ENCODE data around the gene PIMREG. TPM values are rescaled to one million over a fixed set of nuclear protein-coding genes. Genes with fewer than 3 reads are reported as not detected.

The PIMREG gene, protein sequence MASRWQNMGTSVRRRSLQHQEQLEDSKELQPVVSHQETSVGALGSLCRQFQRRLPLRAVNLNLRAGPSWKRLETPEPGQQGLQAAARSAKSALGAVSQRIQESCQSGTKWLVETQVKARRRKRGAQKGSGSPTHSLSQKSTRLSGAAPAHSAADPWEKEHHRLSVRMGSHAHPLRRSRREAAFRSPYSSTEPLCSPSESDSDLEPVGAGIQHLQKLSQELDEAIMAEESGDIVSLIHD
- 10 to 100 TPM in 1 of 2 experiments, 1 to 10 TPM in 1; 6.8 to 17.0 TPM for total RNA-seq

DNA sequence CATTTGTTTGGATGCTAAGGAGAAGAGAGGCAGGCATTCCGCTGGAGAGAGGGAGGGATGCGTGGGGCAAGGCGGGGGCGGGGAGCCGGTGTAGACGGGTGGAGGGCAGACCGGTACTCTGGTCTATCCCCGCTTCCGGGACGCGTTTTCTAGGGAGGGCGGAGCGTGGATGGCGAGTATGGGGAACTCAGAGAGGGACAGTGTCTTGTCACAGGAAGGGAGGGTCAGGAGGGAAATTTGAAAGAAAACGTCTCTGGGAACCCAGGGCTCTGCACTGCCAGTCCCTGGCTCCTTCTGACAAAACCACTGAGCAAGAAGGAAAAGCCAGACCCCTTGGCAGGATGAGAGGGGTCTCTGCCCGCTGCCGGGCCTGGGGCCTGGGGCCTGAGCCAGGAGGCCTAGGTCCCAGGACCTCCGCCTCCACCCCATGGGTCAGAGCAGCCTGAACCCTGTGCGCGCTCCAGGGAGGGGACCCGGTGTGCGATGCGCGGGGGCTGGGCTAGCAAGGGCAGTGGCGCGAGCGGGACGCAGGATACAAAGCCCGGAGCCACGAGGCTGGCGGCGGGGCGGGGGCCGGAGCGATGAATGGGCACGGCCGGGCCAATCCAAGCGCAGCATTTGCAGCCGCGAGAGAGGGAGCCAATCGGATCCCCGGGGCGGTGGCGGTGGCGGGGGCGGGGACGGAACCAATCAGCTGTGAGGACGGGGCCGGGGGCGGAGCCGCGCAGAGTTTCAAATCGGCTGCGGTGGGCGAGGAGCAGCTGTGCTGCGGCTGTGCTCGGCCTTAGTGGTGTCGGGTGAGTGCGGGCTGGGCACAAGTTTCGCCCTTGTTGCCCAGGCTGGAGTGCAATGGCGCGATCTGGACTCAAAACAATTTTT, at the start of gene PIMREG:
Gene PIMREG, plus strand, starts transcription at position 764 of the 879 bp plus-strand sequence. CDS start 656 bp downstream, outside the sequence.
- peak within 1 kb of the TSS; percentile 86 for H3K27ac Mint-ChIP-seq
- CTCF ChIA-PET = interaction anchor here (2.2 to 3.6 kb wide), 2 partner anchors 8 to 852 kb away, joined by 5 to 15 read pairs; partner anchors contain the start of gene AIPL1
- H3K4me3 Mint-ChIP-seq = peak within 1 kb of the TSS; percentile 86
- ATAC-seq (peak; percentile 98), DNase-seq (peak; percentile 96)
- peaks cover 29% of the 10 kb centered on the region for H3K27me3 Mint-ChIP-seq
- peaks cover 13% of the 10 kb centered on the region for H3K4me1 Mint-ChIP-seq
- H3K36me3 Mint-ChIP-seq = no peaks in the 10 kb centered on the region
- no peaks in the 10 kb centered on the region for H3K9me3 Mint-ChIP-seq (ENCODE audit: low read depth)

DNA sequence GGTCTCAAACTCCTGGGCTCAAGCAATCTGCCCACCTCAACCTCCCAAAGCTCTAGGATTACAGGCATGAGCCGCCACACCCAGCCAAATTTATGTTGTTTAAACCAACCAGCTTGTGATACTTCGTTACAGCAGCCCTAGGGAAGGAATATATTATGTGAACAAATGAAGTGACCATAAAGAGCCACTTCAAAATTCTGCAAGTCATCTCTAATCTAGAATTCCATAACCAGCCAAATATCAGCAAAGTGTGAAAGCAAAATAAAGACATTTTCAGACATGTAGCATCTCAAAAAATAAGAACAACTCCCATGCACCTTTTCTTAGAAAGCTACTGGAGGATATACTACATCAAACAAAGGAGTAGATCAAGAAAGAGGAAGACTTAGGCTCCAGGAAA, 45.3 kb upstream of the PIMREG start:
- Mint-ChIP-seq H3K36me3 (no peaks in the 10 kb centered on the region), H3K9me3 (ENCODE audit: low read depth) (no peaks in the 10 kb centered on the region), H3K27ac (no peak overlapping the region), H3K27me3 (peaks cover 22% of the 10 kb centered on the region), H3K4me3 (no peak overlapping the region), H3K4me1 (no peaks in the 10 kb centered on the region)
- CTCF ChIA-PET = interaction anchor here (0.7 kb wide), 1 partner anchor 1560 kb away, joined by 3 read pairs; no protein-coding TSS in a partner anchor
- DNase-seq (no peak), ATAC-seq (no peak)

DNA sequence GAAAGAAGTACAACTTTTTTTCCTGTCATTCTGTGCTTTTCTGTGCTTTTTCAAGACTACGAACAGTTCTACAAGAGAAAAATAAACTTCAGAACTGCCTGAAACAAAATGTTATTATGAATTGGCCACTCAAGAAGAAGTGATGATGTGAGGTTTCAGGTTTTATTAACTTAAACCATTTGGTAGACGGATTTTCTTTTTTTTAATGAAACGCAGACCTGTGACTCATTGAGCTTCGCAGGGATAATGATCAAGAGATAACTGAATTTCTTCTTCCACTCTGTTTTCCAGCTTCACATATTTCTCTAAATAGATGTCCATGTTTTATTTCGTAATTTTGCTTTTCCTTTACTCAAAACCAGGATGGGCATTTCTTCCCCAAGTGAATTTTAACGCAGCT, 42.0 kb upstream of the PIMREG start:
- no peaks in the 10 kb centered on the region for H3K36me3 Mint-ChIP-seq
- H3K4me3 Mint-ChIP-seq = no peak overlapping the region
- CTCF ChIA-PET = interaction anchor here (1.4 kb wide), 1 partner anchor 20 kb away, joined by 3 read pairs; no protein-coding TSS in a partner anchor
- no peak for ATAC-seq
- no peaks in the 10 kb centered on the region for H3K9me3 Mint-ChIP-seq (ENCODE audit: low read depth)
- no peaks in the 10 kb centered on the region for H3K4me1 Mint-ChIP-seq
- DNase-seq = no peak
- H3K27me3 Mint-ChIP-seq = peaks cover 24% of the 10 kb centered on the region
- no peak overlapping the region for H3K27ac Mint-ChIP-seq

- no peaks in the 10 kb centered on the region for H3K4me1 Mint-ChIP-seq
Observed at GRCh38 chr17:6408276-6408675, 36.0 kb upstream of the PIMREG start.

GRCh38 chr17:6408735-6409134, 35.5 kb upstream of the PIMREG start:
- ATAC-seq (no peak), DNase-seq (no peak)
- peaks cover 4% of the 10 kb centered on the region for H3K27me3 Mint-ChIP-seq
- no peaks in the 10 kb centered on the region for H3K9me3 Mint-ChIP-seq (ENCODE audit: low read depth)
- H3K36me3 Mint-ChIP-seq = no peaks in the 10 kb centered on the region
- H3K4me3 Mint-ChIP-seq = no peak overlapping the region
- H3K27ac Mint-ChIP-seq = no peak overlapping the region
- no peaks in the 10 kb centered on the region for H3K4me1 Mint-ChIP-seq
- CTCF ChIA-PET = no interaction called here

More at GRCh38 chr17:6408276-6408675, 36.0 kb upstream of the PIMREG start:
- CTCF ChIA-PET = no interaction called here
- Mint-ChIP-seq H3K27ac (no peak overlapping the region), H3K9me3 (ENCODE audit: low read depth) (no peaks in the 10 kb centered on the region), H3K36me3 (no peaks in the 10 kb centered on the region), H3K4me3 (no peak overlapping the region), H3K27me3 (peaks cover 4% of the 10 kb centered on the region)
- DNase-seq (no peak), ATAC-seq (no peak)

DNA sequence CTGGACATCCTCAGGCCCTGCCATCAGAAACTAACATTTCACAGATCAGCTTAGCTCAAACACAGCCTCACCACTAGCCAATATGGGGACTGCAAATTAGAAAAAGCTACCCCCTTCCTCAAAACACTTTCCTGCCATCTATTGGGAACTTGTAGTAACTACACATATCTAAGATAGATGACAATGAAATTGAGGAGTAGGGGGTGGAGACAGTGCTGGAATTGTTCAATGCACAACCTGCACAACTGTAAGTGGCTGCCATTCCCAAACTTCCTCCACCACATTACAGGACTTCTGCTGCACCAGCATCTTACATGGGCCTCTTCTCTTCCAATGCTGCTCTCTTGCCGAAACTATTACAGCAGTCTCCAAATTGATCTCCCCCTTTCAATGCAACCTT, 31.2 kb upstream of the PIMREG start:
- ATAC-seq (no peak), DNase-seq (no peak)
- H3K36me3 Mint-ChIP-seq = no peaks in the 10 kb centered on the region
- H3K27me3 Mint-ChIP-seq = peaks cover 7% of the 10 kb centered on the region
- H3K4me1 Mint-ChIP-seq = no peaks in the 10 kb centered on the region
- no peak overlapping the region for H3K27ac Mint-ChIP-seq
- no peaks in the 10 kb centered on the region for H3K9me3 Mint-ChIP-seq (ENCODE audit: low read depth)
- H3K4me3 Mint-ChIP-seq = no peak overlapping the region
- CTCF ChIA-PET = interaction anchor here (0.7 to 1.4 kb wide), 5 partner anchors 9 to 820 kb away, joined by 3 to 6 read pairs (median 3); no protein-coding TSS in a partner anchor

GRCh38 chr17:6415616-6416015, 28.6 kb upstream of the PIMREG start:
- Mint-ChIP-seq H3K4me1 (no peaks in the 10 kb centered on the region), H3K27ac (no peak overlapping the region)
- ATAC-seq = no peak

DNA sequence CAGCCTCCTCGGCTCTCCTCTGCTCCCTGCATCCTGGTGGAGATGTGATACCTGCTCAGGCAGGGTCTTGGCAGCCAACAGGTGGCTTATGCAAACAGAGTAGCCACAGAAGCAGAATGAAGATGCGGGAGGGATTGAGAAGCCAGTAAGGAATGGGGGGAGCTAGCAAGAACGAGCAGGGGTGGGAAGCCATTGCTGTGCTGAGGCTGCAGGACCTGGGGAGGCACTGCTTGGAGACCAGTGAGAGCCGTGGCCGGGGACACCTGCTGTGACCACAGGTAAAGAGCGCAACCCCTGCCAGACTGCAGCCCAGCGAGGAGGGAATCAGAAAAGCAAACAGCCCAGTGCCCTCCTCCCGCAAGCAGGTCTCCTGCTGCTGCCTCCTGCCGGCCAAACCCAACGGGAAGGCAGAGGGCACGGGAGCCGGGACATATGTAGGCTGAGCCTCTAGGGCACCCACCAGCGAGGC, 24.0 kb upstream of the PIMREG start:
- H3K27me3 Mint-ChIP-seq = peaks cover 51% of the 10 kb centered on the region
- DNase-seq = no peak
- H3K9me3 Mint-ChIP-seq (ENCODE audit: low read depth) = no peaks in the 10 kb centered on the region
- H3K36me3 Mint-ChIP-seq = no peaks in the 10 kb centered on the region
- peaks cover 2% of the 10 kb centered on the region for H3K4me1 Mint-ChIP-seq
- peak; percentile 16 for ATAC-seq
- no peak overlapping the region for H3K4me3 Mint-ChIP-seq
- H3K27ac Mint-ChIP-seq = no peak overlapping the region
- CTCF ChIA-PET = interaction anchor here (1.2 to 1.5 kb wide), 2 partner anchors 11 to 835 kb away, joined by 3 read pairs; no protein-coding TSS in a partner anchor

More at GRCh38 chr17:6415616-6416015, 28.6 kb upstream of the PIMREG start:
- no peak overlapping the region for H3K4me3 Mint-ChIP-seq
- no peaks in the 10 kb centered on the region for H3K9me3 Mint-ChIP-seq (ENCODE audit: low read depth)
- no peaks in the 10 kb centered on the region for H3K36me3 Mint-ChIP-seq
- CTCF ChIA-PET = no interaction called here
- H3K27me3 Mint-ChIP-seq = peaks cover 20% of the 10 kb centered on the region
- DNase-seq = no peak

GRCh38 chr17:6421700-6422604, 22.3 kb upstream of the PIMREG start:
- H3K27ac Mint-ChIP-seq = no peak overlapping the region
- CTCF ChIA-PET = interaction anchor here (0.6 to 3.7 kb wide), 11 partner anchors 9 to 835 kb away, joined by 3 to 16 read pairs (median 3); partner anchors contain the start of gene AIPL1
- DNase-seq (peak; percentile 83), ATAC-seq (peak; percentile 76)
- H3K36me3 Mint-ChIP-seq = no peaks in the 10 kb centered on the region
- no peak overlapping the region for H3K4me3 Mint-ChIP-seq
- peaks cover 63% of the 10 kb centered on the region for H3K27me3 Mint-ChIP-seq
- H3K4me1 Mint-ChIP-seq = peaks cover 7% of the 10 kb centered on the region
- no peaks in the 10 kb centered on the region for H3K9me3 Mint-ChIP-seq (ENCODE audit: low read depth)

GRCh38 chr17:6422654-6423241, 21.5 kb upstream of the PIMREG start:
- peaks cover 65% of the 10 kb centered on the region for H3K27me3 Mint-ChIP-seq
- H3K9me3 Mint-ChIP-seq (ENCODE audit: low read depth) = no peaks in the 10 kb centered on the region
- no peak for DNase-seq

GRCh38 chr17:6423931-6424330, 20.3 kb upstream of the PIMREG start:
- CTCF ChIA-PET = interaction anchor here (1.4 to 3.7 kb wide), 4 partner anchors 11 to 832 kb away, joined by 5 to 16 read pairs (median 7); partner anchors contain the start of gene AIPL1

More at GRCh38 chr17:6422654-6423241, 21.5 kb upstream of the PIMREG start:
- CTCF ChIA-PET = interaction anchor here (1.2 to 3.7 kb wide), 6 partner anchors 8 to 834 kb away, joined by 3 to 16 read pairs (median 4); partner anchors contain the start of gene AIPL1
- ATAC-seq = no peak
- Mint-ChIP-seq H3K4me1 (peaks cover 15% of the 10 kb centered on the region), H3K4me3 (no peak overlapping the region), H3K27ac (no peak overlapping the region), H3K36me3 (peaks cover 3% of the 10 kb centered on the region)

GRCh38 chr17:6425407-6425806, 18.8 kb upstream of the PIMREG start:
- peaks cover 22% of the 10 kb centered on the region for H3K4me1 Mint-ChIP-seq
- peaks cover 7% of the 10 kb centered on the region for H3K36me3 Mint-ChIP-seq
- CTCF ChIA-PET = interaction anchor here (1.2 to 3.7 kb wide), 4 partner anchors 10 to 841 kb away, joined by 3 to 16 read pairs (median 4); partner anchors contain the start of genes AIPL1 and NLRP1
- ATAC-seq (no peak), DNase-seq (no peak)
- no peak overlapping the region for H3K4me3 Mint-ChIP-seq
- H3K9me3 Mint-ChIP-seq (ENCODE audit: low read depth) = peaks cover 4% of the 10 kb centered on the region
- no peak overlapping the region for H3K27ac Mint-ChIP-seq
- H3K27me3 Mint-ChIP-seq = peaks cover 71% of the 10 kb centered on the region

More at GRCh38 chr17:6423931-6424330, 20.3 kb upstream of the PIMREG start:
- ATAC-seq (no peak), DNase-seq (no peak)
- H3K9me3 Mint-ChIP-seq (ENCODE audit: low read depth) = no peaks in the 10 kb centered on the region
- peaks cover 22% of the 10 kb centered on the region for H3K4me1 Mint-ChIP-seq
- peaks cover 70% of the 10 kb centered on the region for H3K27me3 Mint-ChIP-seq
- no peak overlapping the region for H3K4me3 Mint-ChIP-seq
- peaks cover 3% of the 10 kb centered on the region for H3K36me3 Mint-ChIP-seq
- H3K27ac Mint-ChIP-seq = no peak overlapping the region
